Measurements from ENCODE around the gene MAPKAPK2. TPM values are rescaled to one million over a fixed set of nuclear protein-coding genes. Genes with fewer than 3 reads are reported as not detected.

The MAPKAPK2 gene
- total RNA-seq, 1 experiment from 2014 or later, result 54.9 TPM

DNA sequence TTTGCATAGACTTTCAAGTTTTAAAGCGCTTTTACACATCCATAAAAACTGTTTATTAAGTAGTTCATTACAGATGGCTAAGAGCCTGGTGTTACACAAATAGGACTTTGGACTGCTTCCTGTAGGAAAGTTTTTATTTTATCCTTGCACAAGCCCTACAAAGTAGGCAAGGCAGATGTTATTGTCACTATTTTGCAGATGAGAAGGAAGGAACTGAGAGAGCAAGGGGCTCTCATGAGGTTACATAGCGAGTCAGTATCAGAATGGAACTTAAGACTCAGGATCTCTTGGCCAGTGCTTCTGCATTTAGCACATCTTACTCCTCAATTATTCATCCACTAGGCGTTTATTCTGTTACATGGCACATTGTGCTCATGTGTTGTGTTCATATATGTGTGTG is 2.6 kb upstream of the MAPKAPK2 start:
- H3K9me3 Mint-ChIP-seq, result no peaks in the 10 kb centered on the region
- POLR2A ChIA-PET, result no interaction called here
- no peaks in the 10 kb centered on the region for H3K36me3 Mint-ChIP-seq
- ATAC-seq (no peak), DNase-seq (ENCODE audit: low spot score) (no peak)
- CTCF ChIA-PET, result interaction anchor here (1.1 kb wide), 1 partner anchor 10 kb away, joined by 3 read pairs; no protein-coding TSS in a partner anchor
- peaks cover 21% of the 10 kb centered on the region for H3K4me1 Mint-ChIP-seq
- H3K27ac Mint-ChIP-seq, result no peak overlapping the region
- H3K4me3 Mint-ChIP-seq, result no peak overlapping the region
- TF ChIP-seq, protein P1, sequence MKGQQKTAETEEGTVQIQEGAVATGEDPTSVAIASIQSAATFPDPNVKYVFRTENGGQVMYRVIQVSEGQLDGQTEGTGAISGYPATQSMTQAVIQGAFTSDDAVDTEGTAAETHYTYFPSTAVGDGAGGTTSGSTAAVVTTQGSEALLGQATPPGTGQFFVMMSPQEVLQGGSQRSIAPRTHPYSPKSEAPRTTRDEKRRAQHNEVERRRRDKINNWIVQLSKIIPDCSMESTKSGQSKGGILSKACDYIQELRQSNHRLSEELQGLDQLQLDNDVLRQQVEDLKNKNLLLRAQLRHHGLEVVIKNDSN (CRISPR knock-in tag; IDR thresholded peaks at IDR 0.05), result no peak
- TF ChIP-seq FOXP1 (CRISPR knock-in tag; IDR thresholded peaks at IDR 0.05; ENCODE audit: borderline replicate concordance) (no peak), FOXJ3 (CRISPR knock-in tag; IDR thresholded peaks at IDR 0.05; ENCODE audit: borderline replicate concordance) (no peak), JUN (CRISPR knock-in tag; IDR thresholded peaks at IDR 0.05) (no peak), IRF2 (CRISPR knock-in tag; IDR thresholded peaks at IDR 0.05; ENCODE audit: borderline replicate concordance, low read depth) (no peak)
- TF ChIP-seq, protein P2, sequence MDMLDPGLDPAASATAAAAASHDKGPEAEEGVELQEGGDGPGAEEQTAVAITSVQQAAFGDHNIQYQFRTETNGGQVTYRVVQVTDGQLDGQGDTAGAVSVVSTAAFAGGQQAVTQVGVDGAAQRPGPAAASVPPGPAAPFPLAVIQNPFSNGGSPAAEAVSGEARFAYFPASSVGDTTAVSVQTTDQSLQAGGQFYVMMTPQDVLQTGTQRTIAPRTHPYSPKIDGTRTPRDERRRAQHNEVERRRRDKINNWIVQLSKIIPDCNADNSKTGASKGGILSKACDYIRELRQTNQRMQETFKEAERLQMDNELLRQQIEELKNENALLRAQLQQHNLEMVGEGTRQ (CRISPR knock-in tag; IDR thresholded peaks at IDR 0.05), result no peak
- TF ChIP-seq, protein P3, sequence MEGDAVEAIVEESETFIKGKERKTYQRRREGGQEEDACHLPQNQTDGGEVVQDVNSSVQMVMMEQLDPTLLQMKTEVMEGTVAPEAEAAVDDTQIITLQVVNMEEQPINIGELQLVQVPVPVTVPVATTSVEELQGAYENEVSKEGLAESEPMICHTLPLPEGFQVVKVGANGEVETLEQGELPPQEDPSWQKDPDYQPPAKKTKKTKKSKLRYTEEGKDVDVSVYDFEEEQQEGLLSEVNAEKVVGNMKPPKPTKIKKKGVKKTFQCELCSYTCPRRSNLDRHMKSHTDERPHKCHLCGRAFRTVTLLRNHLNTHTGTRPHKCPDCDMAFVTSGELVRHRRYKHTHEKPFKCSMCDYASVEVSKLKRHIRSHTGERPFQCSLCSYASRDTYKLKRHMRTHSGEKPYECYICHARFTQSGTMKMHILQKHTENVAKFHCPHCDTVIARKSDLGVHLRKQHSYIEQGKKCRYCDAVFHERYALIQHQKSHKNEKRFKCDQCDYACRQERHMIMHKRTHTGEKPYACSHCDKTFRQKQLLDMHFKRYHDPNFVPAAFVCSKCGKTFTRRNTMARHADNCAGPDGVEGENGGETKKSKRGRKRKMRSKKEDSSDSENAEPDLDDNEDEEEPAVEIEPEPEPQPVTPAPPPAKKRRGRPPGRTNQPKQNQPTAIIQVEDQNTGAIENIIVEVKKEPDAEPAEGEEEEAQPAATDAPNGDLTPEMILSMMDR (IDR thresholded peaks at IDR 0.05), result no peak
- TF ChIP-seq, protein P4, sequence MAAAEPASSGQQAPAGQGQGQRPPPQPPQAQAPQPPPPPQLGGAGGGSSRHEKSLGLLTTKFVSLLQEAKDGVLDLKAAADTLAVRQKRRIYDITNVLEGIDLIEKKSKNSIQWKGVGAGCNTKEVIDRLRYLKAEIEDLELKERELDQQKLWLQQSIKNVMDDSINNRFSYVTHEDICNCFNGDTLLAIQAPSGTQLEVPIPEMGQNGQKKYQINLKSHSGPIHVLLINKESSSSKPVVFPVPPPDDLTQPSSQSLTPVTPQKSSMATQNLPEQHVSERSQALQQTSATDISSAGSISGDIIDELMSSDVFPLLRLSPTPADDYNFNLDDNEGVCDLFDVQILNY (CRISPR knock-in tag; IDR thresholded peaks at IDR 0.05), result no peak
- TF ChIP-seq, protein P5, sequence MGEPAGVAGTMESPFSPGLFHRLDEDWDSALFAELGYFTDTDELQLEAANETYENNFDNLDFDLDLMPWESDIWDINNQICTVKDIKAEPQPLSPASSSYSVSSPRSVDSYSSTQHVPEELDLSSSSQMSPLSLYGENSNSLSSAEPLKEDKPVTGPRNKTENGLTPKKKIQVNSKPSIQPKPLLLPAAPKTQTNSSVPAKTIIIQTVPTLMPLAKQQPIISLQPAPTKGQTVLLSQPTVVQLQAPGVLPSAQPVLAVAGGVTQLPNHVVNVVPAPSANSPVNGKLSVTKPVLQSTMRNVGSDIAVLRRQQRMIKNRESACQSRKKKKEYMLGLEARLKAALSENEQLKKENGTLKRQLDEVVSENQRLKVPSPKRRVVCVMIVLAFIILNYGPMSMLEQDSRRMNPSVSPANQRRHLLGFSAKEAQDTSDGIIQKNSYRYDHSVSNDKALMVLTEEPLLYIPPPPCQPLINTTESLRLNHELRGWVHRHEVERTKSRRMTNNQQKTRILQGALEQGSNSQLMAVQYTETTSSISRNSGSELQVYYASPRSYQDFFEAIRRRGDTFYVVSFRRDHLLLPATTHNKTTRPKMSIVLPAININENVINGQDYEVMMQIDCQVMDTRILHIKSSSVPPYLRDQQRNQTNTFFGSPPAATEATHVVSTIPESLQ (CRISPR knock-in tag; IDR thresholded peaks at IDR 0.05), result no peak
- TF ChIP-seq, protein P6, sequence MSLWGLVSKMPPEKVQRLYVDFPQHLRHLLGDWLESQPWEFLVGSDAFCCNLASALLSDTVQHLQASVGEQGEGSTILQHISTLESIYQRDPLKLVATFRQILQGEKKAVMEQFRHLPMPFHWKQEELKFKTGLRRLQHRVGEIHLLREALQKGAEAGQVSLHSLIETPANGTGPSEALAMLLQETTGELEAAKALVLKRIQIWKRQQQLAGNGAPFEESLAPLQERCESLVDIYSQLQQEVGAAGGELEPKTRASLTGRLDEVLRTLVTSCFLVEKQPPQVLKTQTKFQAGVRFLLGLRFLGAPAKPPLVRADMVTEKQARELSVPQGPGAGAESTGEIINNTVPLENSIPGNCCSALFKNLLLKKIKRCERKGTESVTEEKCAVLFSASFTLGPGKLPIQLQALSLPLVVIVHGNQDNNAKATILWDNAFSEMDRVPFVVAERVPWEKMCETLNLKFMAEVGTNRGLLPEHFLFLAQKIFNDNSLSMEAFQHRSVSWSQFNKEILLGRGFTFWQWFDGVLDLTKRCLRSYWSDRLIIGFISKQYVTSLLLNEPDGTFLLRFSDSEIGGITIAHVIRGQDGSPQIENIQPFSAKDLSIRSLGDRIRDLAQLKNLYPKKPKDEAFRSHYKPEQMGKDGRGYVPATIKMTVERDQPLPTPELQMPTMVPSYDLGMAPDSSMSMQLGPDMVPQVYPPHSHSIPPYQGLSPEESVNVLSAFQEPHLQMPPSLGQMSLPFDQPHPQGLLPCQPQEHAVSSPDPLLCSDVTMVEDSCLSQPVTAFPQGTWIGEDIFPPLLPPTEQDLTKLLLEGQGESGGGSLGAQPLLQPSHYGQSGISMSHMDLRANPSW (CRISPR knock-in tag; conservative IDR thresholded peaks at IDR 0.05; ENCODE audit: low read depth), result no peak
- peaks cover 52% of the 10 kb centered on the region for H3K27me3 Mint-ChIP-seq (ENCODE audit: low read depth)

DNA sequence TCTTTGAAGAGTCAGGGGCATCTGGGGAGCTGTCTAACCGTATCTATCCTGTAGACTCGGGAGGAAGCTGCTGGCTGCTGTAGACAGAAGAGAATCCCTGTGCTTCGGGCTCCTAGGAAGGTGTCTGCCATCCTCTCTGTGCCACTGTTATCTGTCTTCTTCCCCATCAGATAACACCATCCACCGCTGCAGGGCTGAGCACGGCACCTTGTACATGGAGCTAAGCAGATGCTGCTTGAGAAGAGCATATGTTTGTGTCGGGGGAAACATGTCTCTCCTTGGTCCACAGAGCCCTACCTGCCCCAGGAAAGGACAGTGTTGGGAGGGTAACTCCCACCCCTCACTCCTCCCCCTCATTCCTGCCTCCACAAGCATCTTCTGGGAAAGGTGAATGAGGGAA is 1.4 kb upstream of the MAPKAPK2 start:
- TF ChIP-seq, protein P7, sequence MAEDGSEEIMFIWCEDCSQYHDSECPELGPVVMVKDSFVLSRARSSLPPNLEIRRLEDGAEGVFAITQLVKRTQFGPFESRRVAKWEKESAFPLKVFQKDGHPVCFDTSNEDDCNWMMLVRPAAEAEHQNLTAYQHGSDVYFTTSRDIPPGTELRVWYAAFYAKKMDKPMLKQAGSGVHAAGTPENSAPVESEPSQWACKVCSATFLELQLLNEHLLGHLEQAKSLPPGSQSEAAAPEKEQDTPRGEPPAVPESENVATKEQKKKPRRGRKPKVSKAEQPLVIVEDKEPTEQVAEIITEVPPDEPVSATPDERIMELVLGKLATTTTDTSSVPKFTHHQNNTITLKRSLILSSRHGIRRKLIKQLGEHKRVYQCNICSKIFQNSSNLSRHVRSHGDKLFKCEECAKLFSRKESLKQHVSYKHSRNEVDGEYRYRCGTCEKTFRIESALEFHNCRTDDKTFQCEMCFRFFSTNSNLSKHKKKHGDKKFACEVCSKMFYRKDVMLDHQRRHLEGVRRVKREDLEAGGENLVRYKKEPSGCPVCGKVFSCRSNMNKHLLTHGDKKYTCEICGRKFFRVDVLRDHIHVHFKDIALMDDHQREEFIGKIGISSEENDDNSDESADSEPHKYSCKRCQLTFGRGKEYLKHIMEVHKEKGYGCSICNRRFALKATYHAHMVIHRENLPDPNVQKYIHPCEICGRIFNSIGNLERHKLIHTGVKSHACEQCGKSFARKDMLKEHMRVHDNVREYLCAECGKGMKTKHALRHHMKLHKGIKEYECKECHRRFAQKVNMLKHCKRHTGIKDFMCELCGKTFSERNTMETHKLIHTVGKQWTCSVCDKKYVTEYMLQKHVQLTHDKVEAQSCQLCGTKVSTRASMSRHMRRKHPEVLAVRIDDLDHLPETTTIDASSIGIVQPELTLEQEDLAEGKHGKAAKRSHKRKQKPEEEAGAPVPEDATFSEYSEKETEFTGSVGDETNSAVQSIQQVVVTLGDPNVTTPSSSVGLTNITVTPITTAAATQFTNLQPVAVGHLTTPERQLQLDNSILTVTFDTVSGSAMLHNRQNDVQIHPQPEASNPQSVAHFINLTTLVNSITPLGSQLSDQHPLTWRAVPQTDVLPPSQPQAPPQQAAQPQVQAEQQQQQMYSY (CRISPR knock-in tag; IDR thresholded peaks at IDR 0.05), result no peak
- TF ChIP-seq, protein P8, sequence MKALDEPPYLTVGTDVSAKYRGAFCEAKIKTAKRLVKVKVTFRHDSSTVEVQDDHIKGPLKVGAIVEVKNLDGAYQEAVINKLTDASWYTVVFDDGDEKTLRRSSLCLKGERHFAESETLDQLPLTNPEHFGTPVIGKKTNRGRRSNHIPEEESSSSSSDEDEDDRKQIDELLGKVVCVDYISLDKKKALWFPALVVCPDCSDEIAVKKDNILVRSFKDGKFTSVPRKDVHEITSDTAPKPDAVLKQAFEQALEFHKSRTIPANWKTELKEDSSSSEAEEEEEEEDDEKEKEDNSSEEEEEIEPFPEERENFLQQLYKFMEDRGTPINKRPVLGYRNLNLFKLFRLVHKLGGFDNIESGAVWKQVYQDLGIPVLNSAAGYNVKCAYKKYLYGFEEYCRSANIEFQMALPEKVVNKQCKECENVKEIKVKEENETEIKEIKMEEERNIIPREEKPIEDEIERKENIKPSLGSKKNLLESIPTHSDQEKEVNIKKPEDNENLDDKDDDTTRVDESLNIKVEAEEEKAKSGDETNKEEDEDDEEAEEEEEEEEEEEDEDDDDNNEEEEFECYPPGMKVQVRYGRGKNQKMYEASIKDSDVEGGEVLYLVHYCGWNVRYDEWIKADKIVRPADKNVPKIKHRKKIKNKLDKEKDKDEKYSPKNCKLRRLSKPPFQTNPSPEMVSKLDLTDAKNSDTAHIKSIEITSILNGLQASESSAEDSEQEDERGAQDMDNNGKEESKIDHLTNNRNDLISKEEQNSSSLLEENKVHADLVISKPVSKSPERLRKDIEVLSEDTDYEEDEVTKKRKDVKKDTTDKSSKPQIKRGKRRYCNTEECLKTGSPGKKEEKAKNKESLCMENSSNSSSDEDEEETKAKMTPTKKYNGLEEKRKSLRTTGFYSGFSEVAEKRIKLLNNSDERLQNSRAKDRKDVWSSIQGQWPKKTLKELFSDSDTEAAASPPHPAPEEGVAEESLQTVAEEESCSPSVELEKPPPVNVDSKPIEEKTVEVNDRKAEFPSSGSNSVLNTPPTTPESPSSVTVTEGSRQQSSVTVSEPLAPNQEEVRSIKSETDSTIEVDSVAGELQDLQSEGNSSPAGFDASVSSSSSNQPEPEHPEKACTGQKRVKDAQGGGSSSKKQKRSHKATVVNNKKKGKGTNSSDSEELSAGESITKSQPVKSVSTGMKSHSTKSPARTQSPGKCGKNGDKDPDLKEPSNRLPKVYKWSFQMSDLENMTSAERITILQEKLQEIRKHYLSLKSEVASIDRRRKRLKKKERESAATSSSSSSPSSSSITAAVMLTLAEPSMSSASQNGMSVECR (CRISPR knock-in tag; IDR thresholded peaks at IDR 0.05; ENCODE audit: borderline replicate concordance), result no peak
- TF ChIP-seq ZNF219 (CRISPR knock-in tag; IDR thresholded peaks at IDR 0.05; ENCODE audit: borderline replicate concordance), result no peak
- ATAC-seq (no peak), DNase-seq (ENCODE audit: low spot score) (no peak)
- H3K27ac Mint-ChIP-seq, result no peak overlapping the region
- H3K4me1 Mint-ChIP-seq, result peaks cover 33% of the 10 kb centered on the region
- H3K4me3 Mint-ChIP-seq, result no peak overlapping the region
- no peaks in the 10 kb centered on the region for H3K9me3 Mint-ChIP-seq
- H3K36me3 Mint-ChIP-seq, result no peaks in the 10 kb centered on the region
- peaks cover 59% of the 10 kb centered on the region for H3K27me3 Mint-ChIP-seq (ENCODE audit: low read depth)
- CTCF ChIA-PET, result interaction anchor here (0.6 to 1.8 kb wide), 3 partner anchors 51 to 138 kb away, joined by 3 to 11 read pairs (median 3); no protein-coding TSS in a partner anchor
- POLR2A ChIA-PET, result no interaction called here
